ENCODE results near the gene LRRC74B.

LRRC74B gene

DNA sequence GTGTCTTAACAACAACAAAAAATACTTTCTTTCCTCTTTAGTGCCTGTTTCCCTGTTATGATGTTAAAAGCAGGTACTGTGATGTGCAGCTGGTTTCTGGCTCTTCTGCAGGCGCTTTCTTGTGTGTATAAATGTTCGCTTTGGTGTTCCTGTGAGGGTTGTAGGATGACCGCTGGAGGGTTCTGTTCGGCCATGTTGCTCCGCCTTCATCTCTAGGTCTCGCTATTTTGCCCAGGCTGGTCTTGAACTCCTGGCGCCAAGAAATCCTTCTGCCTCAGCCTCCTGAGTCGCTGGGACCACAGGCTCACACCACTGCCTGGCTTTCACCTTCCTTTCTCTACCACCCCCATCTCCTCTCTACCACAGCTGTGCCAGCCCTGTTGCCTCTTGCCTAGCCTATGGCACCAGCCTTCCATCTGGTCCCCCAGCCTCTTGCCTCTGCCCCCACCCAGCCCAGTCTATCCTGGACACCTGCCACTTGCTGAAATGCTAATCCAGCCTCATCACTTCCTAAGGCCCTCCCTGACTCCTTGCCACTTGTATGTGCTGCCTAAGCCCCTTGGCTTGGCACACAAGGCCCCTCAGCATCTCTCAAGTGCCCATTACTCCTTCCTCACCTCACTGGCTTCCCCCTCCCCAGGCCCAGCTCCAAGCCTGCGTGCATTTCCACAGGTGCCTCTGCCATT, 5.5 kb downstream of the LRRC74B start:
- no peak for DNase-seq (ENCODE audit: extremely low spot score)
- POLR2A ChIA-PET: no interaction called here
- CTCF ChIA-PET: no interaction called here
- TF ChIP-seq, protein P1, sequence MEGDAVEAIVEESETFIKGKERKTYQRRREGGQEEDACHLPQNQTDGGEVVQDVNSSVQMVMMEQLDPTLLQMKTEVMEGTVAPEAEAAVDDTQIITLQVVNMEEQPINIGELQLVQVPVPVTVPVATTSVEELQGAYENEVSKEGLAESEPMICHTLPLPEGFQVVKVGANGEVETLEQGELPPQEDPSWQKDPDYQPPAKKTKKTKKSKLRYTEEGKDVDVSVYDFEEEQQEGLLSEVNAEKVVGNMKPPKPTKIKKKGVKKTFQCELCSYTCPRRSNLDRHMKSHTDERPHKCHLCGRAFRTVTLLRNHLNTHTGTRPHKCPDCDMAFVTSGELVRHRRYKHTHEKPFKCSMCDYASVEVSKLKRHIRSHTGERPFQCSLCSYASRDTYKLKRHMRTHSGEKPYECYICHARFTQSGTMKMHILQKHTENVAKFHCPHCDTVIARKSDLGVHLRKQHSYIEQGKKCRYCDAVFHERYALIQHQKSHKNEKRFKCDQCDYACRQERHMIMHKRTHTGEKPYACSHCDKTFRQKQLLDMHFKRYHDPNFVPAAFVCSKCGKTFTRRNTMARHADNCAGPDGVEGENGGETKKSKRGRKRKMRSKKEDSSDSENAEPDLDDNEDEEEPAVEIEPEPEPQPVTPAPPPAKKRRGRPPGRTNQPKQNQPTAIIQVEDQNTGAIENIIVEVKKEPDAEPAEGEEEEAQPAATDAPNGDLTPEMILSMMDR (IDR thresholded peaks at IDR 0.05; ENCODE audit: control extremely low read depth, extremely low read depth, low read depth, missing control alignments): no peak

DNA sequence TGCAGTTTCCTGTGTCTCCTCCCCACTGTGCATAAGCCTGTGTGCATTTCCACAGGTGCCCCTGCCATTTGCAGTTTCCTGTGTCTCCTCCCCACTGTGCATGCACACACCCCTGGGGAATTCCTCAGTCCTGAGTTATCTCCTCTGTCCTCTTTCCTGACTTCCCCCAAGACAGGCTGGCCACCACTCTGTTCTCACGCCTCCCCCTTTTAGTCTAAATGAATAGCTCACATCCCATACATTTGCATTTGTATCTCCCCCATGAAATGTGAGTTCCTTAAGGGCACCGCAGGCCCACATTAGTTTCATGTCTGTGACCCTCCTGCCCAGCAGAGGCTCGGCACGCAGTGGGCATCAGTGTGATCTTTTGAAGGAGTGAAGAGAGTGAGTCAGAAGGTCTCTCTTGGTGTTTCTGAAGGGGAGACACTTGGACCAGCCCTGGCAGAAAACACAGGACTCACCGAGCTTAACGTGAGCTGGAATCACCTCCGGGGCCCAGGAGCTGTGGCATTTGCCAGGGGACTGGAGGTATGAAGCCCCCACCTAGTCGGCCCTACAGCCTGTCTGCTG, 6.2 kb downstream of the LRRC74B start:
- ChIA-PET POLR2A (no interaction called here), CTCF (no interaction called here)
- TF ChIP-seq, protein P1 (IDR thresholded peaks at IDR 0.05; ENCODE audit: control extremely low read depth, extremely low read depth, low read depth, missing control alignments): no peak
- DNase-seq (ENCODE audit: extremely low spot score): no peak

DNA sequence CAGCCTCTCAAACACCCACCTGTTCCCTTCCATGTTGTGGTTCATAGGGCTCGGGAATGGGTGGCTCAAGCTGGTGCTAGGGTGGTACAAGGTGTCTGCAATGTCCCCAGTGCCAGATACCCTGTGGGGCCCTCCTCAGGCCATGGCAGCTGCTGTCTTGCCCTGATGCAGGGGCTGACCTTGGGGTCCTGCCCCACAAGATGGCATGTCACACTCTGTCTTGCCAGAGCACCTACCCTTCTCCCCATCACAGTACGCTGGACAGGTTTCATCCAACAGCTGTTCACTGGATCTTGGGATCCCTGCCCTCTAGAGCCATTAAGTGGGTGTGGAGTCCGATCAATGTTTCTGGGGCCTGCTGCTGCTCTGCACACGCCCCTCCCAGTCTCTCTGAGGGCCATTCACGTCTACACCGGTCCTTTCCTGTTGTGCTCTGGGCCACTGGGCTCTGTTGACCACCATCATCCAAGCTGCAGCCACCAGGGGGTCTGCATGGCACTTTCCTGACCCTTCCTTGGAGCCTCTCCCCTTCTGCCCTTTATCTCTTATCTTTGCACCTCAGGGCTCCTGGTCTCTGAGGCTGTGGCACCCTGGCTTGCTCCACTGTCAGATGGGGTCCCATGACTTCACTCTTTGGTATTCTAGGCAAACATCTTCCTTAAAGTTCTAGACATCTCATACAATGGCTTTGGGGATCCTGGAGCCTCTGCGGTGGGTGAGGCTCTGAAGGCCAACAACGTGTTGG, 7.1 kb downstream of the LRRC74B start:
- DNase-seq (ENCODE audit: extremely low spot score): no peak
- TF ChIP-seq, protein P1 (IDR thresholded peaks at IDR 0.05; ENCODE audit: control extremely low read depth, extremely low read depth, low read depth, missing control alignments): no peak
- ChIA-PET CTCF (no interaction called here), POLR2A (no interaction called here)

DNA sequence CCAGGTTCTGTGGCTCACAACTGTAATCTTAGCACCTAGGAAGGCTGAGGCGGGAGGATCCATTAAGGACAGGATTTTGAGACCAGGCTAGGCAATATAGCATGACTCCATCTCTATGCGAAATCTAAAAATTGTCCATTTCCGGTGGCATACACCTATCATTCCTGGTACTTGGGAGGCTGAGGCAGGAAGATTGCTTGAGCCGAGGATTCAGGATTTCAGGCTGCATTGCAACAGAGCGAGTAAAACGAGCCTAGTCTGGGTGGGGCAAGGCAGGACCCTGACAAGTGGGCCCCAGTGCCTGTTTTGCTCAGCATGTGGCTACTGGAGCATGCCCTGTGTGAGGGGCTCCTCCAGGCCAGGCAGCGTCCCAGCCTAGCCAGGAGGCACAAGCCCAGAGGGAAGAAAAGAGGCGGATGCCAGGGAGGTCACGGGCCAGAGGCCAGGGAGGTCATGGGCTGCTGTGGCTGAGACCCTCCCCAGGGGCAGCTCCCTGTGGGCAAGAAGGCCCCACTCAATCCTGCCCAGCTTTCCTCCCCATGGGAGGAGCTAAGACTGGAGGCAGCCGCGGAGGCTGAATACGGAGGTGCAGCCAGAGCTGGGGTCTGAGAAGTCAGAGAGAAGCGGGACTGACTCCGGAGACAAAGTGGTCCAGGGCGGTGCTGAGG, 8.4 kb downstream of the LRRC74B start:
- CTCF ChIA-PET: no interaction called here
- POLR2A ChIA-PET: no interaction called here
- TF ChIP-seq, protein P1 (IDR thresholded peaks at IDR 0.05; ENCODE audit: control extremely low read depth, extremely low read depth, low read depth, missing control alignments): no peak

DNA sequence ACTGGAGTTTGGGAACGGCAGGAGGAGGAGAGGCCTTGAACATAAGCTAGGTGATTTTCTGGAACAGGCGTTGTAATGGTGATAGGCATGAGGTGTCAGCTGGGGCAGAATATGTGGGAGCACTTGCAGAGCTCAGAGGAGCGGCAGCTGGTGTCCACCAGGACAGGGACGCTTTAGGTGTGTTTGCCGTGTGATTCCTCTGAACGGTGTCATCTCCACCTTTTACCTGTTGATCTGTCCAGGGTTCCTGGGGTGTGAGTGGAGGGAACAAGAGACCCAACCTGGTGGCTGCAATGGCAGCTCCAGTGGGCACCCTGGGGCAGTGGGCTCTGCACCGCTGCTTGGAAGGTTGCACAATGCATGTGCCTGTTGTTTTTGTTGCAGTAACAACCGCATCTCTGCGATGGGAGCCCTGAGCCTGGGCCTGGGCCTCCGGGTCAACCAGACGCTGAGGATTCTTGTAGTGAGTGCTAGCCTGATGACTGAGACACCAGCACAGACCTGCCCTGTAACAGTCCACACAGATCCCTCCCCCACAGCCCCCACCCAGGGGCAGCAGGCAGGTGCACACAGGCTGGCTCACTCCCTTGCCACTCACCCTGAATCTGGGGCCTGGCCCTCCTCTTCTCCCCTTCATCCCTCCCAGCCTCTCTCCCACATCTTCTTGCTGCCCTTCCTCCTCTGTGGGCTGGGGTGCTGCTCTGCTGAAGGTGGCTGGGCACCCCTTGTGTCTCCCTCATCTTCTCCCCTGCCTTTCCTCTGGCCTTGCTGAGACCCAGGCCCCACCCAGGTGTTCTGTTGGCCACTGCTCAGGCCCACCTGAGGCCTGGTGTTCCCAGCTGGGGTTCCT, 9.2 kb downstream of the LRRC74B start:
- no peak for DNase-seq (ENCODE audit: extremely low spot score)
- ChIA-PET POLR2A (no interaction called here), CTCF (no interaction called here)
- TF ChIP-seq, protein P1 (IDR thresholded peaks at IDR 0.05; ENCODE audit: control extremely low read depth, extremely low read depth, low read depth, missing control alignments): no peak

More for the DNA sequence above, 8.4 kb downstream of the LRRC74B start:
- DNase-seq (ENCODE audit: extremely low spot score): no peak

DNA sequence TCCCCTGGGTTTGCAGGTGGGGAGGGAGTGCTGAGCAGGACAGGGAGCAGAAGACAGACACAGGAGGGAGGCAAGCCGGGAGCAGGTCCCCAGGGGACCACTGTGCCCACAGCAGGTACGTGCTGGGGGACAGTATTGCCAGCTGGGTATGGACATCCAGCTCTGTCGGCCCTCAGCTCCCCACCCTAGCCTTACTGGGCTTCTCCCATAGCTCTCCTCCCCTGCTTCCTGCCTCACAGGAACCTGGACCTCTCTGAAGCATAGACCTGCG, 9.8 kb downstream of the LRRC74B start:
- POLR2A ChIA-PET: no interaction called here
- TF ChIP-seq, protein P1 (IDR thresholded peaks at IDR 0.05; ENCODE audit: control extremely low read depth, extremely low read depth, low read depth, missing control alignments): no peak
- CTCF ChIA-PET: no interaction called here
- DNase-seq (ENCODE audit: extremely low spot score): no peak

Data from GM10248 (cell line).